Femur (tissue), 1 donor: ENCODE data around the gene TRIM67.

ENCODE experiments used
- DNase-seq: peaks from one replicate; pipeline ENCODE4 v3.0.0-alpha.2; 2017

The TRIM67 gene

DNA sequence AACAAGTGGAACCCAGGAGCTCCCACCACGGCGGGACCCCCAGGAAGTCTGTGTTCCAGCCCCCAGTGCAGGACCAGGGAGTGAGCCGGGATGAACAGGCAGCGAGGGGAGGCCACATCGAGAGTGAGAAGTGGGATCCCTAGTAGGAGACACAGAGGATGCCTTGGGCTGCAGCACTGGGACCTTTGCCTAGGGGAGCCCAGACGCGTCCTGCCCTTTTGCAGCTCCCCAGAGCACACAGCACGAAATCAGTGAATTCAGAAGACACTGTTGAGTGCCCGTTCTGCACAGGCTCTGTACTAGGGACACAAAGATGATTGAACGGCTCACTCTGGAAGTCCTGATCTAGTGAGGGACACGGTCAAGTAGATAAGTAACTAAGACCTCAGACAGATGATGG, 23.5 kb downstream of the TRIM67 start:
- no peak for DNase-seq

DNA sequence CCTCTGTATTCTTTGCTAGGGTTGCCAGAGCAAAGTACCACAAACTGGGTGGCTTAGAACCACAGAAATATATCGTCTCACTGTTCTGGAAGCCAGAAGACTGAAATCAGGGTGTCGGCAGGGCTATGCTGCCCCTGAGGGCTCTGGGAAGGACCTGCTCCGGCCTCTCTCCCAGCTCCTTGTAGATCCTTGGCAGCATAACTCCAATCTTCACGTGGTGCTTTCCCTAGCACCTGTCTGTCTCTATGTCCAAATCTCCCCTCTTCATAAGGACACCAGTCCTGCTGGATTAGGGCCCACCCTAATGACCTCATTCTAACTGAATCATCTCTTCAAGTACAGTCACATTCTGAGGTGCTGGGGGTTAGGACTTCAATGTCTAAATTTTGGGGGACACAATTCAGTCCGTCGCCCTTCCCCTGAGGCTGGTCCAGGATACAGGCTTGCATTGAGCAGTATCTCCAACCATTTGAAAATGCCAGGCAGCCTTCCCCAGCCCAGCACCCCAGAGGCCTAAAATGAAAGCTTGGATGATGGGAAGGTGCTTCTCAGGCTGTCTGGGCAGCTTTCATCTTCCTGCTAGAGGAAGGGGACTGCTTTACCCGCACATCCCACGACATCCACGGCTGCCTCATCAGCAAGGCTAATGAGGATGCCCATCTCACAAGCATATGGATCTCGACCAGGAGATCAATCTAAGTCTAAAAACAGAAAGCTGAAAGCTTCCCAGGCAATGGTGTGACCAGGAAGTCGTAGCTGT, 24.7 kb downstream of the TRIM67 start:
- no peak for DNase-seq

DNA sequence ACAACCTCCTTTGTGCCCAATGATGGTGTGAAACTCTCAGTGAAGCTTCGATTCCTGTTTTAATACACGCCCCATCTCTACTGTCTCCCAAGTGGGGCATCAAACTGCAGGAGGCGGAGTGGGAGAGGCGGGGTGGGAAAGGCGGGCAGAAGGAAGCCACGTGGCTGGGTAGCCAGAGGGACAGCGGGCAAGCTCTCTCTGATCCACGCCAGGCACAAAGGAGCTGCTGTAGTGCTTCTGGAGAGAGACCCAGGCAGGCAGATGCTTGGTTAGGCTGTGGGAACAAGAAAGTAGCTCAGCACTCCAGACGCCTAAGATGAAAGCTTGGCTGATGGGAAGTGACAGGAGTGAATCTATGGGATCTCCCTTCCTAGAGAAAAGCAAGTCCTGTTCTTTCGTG, 25.7 kb downstream of the TRIM67 start:
- DNase-seq, result no peak

DNA sequence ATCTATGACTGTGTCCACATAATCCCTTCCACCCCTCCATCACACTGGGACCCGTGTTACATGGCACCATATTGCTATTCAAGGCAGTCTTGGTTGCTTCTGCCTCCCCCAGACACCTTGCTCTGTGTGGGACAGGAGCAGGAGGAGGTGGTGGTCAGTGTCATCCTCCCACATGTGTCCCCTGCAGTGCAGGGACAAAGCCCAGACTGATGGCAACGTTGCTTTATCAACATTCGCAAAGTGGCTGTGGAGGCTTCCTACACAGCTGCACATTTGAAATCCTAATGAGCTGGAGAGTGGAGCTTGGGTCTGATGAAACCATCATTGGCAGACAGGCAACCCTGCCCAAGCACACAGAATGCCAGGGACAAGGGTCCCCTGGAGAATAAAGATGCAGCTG, 26.2 kb downstream of the TRIM67 start:
- DNase-seq, result no peak

DNA sequence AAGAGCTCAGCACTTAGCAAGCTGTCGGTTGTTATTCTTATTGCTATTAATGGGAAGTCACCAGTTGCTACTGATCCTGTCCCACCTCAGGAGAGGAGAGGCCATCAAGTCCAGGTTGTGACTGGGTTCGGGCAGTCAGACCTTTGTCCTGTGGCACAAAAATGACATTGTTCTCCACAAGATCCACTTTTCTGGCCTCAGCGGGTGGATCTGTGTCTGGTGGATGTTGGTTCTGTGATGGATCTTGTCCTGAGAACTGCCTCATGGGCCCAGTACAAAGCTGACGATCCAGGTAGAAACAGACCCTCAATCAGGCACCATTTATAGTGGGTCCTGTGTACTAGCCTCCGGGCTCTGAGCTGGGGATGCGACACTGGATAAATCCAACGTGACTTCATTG, 26.9 kb downstream of the TRIM67 start:
- no peak for DNase-seq

DNA sequence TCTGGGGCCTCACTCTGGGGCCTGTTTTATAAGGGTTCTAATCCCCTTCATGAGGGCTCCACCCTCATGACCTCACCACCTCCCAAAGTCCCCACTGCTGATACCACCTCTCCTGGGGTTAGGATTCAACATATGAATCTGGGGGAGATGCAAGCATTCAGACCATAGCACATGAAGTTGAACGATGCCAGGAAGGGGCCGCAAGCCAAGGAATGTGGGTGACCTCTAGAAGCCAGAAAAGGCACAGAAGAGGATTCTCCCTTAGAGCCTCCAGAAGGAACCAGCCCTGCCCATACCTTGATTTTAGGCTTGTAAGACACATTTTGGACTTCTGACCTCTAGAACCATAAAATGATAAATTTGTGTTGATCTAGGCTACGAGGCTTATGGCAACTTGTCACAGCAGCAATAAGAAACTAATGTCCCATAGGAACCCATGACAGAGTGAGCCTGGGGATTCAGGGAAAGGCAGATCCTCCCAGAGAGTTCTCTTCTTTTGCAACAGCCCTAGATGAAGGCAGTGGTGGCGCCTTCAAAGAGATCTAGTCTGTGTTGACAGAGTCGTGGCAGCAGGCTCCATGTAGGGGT, 27.9 kb downstream of the TRIM67 start:
- DNase-seq, result no peak

DNA sequence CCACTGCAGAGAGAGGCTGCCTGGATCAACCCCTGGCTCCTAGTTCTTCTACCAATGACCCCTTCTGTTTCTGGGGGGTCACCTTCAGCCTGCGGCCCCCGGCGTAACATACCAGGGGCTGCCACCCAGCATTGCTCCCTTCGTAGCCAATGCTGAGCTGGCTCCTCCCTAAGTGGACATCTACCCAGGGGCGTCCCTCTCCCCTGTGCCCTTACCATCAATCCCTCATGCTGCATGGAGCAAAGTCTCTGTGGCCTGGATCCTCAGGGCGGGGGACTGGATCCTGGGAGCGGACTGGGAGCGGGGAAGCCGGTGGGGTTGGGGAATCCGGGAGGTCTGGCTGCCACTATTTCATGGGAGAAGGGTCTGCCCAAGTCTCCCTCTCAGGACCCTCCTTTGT, 28.6 kb downstream of the TRIM67 start:
- no peak for DNase-seq

DNA sequence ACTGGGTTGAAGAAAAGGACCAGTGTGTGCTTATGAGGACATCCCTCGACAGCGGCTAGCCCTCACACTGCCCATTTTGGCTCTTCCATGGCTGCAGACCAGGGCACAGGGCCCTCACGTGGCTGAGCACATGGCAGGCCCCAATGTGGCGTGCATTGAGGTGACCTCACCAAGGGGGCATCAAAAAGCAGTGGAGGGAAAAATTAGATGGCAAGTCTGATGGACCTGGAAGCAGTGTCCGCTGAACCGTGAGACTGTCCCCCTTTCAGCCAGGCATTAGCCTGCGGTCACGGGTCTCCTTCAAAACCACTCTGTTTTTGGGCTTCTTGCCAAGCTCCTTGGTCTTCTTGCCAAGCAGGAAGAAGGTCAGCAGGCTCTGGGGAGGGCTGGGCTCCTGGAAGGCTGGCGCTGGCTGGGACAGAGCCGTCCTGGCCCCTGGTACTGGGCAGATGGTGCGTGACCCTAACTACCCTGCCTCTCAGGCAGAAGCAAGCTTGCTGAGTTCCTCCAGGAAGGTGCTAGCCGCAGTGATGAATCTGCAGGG, 30.8 kb downstream of the TRIM67 start:
- DNase-seq, result peak; percentile 58

DNA sequence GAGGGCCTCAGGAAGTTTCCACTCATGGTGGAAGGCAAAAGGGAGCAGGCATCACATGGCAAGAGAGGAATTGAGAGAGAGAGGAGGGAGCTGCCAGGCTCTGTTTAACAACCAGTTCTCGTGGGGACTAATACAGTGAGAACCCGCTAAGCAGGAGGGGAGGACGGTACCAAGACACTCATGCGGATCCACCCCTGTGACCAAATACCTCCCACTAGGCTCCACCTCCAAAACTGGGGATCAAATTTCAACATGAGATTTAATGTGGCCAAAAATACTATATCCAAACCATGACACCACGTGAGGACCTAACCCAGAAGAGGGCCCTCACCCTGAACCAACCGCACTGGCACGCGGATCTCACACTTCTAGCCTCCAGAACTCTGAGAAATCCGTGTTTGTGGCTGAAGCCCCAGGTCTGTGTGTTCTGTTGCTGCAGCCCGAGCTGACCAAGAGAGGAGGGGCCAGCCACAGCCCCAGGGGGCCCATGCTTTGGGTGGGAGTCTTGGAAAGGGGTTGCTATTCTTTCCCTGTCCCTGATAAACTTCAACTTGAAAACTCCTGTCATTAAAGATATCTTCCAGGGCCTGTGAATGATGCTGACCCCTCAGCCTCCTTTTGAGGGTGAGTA, 32.0 kb downstream of the TRIM67 start:
- DNase-seq, result no peak

DNA sequence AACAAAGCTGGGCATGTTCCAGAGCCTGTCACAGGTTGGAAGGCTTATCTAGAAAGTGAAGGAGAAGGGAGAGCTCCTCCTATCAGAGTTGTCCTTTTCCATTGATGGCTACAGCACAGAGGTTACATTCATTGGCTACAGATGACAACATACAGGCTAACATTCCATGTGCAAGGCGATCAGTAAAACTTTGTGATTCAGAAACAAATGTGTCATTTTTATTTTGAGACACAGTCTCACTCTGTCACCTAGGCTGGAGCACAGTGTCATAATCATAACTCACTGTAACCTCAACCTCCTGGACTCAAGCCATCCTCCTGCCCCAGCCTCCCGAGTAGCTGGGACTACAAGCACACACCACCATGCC, 32.6 kb downstream of the TRIM67 start:
- no peak for DNase-seq

DNA sequence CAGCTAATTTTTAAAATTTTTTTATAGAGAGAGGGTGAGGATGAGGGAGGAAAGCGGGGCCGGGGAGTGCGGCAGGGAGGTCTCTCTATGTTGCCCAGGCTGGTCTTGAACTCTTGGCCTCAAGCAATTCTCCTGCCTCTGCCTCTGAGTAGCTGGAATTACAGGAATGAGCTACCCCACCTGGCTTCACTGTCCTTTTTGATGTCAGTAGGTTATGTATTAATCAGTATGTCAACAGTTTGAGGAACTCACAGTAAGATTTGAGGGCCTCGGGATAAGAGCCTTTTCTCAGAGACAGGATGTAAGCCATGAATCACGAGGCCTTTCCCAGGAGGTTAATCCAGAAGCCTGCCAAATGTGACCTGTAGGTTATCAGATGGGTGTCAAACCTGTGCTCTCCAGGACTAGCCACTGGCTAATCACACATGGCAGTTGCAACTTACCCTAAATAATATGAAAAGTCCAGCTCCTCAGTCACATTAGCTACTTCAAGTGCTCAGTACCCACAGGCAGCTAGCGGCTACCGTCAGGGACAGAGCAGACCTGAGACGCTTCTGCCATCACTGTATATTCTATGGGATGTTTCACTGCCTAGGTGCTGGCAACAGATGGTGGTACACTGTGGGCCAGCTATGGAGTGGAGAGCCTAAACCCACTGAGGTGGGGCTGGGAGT, 33.1 kb downstream of the TRIM67 start:
- DNase-seq, result no peak

DNA sequence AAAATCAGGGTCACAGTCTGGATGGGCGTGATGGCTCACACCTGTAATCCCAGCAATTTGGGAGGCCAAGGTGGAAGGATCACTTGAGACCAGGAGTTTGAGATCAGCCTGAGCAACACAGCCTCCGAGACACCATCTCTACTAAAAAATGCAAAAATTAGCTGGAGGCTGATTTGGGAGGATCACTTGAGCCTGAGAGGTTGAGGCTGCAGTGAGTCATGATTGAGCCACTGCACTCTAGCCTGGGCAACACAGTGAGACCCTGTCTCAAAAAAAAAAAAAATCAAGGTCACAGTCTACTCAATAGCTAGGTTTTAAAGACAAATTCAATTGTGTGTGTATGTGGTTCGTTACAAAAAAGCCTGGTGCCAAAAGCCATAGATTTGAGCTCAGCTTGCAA, 34.4 kb downstream of the TRIM67 start:
- no peak for DNase-seq

DNA sequence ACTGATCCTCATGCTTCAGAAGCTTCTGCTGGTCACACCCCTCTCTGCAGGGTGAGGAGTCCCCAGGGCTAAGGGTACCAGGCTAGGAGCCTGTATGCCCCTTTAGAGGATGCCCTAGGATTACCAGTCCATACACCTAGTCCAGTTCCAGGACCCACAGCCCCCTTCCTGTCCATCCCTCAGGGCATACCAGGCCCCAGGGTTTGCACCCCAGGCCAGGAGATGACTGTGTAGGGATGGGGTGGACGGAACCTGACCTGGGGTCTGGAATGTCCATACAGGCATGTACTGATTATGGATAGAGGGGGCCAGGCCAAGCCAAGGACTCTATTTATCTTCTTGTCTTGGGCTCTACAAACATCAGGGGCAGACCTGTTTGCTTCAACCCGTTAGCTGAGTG, 34.9 kb downstream of the TRIM67 start:
- no peak for DNase-seq

DNA sequence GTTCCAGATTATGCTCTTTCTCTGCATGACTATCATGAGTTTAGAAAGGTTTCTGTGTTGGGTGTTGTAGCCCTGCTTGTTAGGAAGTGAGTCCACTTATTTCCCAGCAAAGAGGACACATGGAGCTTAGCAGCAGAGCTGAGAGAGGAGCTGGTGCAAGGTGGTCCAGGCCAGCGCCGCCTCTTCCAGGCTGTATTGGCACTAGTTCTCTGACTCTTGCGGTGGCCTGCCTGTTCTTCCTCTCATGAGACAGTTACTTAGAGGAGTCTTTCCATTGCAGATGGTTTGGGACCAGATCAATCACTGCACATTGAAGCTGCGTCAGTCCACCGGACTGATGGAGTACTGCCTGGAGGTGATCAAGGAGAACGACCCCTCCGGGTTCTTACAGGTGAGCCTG, 38.0 kb downstream of the TRIM67 start:
- DNase-seq, result no peak

DNA sequence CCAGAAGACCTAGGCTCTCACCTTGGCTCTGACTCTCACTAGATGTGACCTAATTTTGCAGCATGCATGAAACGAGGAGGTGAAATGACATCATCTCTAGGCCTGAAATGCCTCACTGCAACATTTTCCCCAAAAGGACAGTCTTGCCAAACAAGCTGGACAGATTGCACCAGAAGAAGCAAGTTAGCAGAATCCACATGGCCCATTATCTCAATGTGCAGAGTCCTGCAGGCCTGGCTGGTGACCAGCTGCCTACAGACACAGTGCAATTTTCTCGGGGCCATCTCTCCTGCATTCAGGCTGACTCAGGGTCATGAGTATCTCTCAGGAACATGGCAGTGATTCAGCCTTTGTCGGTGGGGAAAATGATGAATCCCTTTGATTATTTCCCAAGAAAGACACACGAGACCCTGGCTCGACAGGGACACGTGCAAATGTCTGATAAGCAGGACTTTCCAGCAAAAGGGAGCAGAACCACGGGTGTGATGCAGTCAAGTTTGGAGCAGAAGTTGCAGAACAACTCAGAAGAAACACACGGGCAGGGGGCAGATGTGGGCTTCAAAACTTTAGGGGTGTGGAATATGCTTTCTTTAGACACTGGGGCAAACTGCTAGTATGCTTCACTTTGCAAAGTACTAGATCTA, 38.7 kb downstream of the TRIM67 start:
- no peak for DNase-seq

DNA sequence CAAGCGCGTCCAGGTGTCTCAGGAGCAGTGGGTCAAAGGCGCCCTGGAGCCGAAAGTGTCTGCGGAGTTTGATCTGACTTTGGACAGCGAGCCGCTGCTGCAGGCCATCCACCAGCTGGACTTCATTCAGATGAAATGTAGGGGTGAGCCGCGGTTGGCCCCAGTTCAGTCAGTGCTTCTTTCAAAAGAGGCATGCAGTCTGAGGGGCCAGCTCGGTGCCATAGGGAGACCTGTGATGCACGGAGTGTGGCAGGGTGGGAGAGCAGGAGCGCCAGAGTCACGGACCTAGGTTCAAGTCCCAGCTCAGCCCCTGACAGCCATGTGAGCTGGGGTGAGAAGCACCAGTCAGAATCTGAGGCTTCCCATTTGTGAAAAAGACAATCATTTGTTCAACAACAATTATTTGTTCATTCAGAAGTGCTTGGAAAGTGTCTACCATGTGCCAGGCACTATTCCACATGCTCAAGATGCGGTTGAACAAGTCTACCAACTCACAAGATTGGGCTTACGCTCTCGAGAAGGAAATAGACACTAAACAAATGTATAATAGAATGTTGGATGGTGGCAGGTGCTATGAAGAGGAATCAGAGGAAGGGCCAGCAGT, 39.6 kb downstream of the TRIM67 start:
- no peak for DNase-seq

DNA sequence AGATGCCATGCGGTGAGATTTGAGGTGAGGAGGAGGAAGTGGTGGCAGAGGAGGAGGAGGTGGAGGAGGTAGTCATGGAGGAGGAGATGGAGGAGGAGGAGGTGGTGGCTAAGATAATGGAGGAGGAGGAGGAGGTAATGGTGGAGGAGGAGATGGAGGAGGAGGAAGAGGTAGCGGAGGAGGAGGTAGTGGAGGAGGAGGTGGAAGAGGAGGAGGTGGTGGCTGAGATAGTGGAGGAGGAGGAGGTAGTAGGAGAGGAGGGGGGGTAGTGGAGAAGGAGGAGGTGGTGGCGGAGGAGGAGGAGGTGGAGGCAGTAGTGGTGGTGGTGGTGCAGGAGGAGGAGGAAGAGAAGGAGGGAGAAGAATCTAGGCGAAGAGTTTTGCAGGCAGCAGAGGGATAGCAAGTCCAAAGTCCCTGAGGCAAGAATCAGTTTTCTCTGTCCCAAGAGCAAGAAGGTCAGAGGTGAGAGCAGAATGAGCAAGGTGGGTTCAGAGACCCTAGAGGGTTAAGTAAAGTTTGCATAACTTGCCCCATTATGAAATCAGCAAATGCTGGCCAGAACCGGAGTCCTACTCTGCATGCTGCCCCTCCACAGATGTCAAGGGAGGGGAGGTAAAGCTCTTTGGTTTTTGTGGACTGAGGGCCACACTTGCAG, 40.2 kb downstream of the TRIM67 start:
- no peak for DNase-seq

DNA sequence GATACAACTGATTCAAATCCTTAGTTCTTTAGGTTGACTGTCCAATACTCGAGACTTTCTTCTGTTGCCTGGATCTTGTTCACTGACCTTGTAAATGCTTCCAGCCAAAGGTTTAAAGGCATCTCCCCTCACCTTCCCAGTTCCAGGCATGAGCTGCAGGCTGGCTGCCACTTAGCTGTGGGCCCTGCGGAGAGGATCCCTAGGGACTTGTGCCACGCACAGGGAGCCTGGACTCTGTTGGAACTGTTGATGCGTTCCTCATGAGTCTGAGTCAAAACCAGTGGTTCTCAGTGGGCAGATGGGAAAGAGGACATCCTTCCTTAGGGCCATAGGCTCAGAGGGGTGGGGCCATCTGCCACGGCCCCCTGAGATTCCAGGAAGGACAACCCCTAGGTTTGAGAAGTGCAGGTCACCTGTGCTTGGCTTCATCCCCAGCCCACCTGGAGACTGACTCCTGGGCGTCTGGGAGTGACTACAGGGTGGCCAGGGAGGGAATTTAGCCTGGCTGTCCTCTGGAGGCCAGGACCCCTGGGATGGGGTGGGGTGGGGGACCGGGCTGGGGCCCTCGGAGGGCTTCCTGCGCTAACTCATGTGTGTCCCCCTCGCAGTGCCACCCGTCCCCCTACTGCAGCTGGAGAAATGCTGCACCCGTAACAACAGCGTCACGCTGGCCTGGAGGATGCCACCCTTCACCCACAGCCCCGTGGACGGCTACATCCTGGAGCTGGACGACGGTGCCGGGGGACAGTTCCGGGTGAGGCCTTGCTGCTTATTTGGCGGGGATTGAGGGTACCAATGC, 41.6 kb downstream of the TRIM67 start:
- DNase-seq, result no peak

DNA sequence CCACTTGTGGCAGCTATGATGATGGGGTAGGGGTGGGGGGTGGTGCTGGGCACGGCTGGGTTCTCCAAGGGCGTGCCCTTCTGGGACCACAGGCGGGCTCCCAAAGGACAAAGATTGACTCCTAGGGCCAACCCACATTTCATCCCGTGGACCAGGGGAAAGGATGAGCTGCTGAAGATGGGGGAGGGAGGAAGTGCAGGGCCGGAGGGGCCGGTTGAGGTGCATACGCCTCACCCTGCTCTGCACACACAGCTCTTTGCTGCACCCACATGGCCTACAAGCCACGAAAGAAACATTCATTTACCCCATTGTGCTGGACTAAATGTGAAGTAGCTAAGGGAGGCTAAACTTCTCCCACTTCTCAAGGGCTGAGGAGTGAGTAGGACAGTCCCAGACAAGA, 45.0 kb downstream of the TRIM67 start:
- DNase-seq, result no peak

DNA sequence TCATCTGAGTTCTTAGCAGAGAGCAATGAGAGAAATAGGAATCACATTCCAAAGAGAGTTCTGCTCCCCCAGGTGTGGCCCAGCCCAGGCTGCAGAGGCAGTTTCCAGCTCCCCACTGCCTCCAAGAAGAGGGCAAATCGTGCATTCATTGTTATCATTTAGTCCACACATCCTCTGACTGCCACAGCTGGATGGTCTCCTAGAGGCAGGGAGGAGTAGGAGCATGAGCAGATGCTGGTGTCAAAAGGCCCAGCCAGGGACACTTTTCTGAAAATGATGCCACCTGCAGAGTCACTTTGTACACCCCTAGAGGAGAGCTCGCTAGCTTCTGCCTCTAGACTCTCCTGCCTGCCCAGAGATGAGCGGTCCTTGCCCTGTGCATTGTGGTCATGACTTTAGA, 45.6 kb downstream of the TRIM67 start:
- no peak for DNase-seq

DNA sequence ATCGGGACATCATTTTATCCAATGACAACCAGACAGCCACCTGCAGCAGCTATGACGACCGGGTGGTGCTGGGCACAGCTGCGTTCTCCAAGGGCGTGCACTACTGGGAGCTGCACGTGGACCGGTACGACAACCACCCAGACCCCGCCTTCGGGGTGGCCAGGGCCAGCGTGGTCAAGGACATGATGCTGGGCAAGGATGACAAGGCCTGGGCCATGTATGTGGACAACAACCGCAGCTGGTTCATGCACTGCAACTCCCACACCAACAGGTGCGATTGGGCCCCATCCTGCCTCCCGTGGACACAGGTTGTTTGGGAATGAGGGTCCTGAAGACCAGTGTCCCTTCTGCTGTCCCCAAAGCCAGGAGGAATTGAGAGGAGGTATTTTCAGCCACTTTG, 47.1 kb downstream of the TRIM67 start:
- DNase-seq, result no peak
